Hematopoietic multipotent progenitor cell treated with erythropoietin and hydrocortisone succinate and interleukin-3 and kit ligand, for 17 days (in vitro differentiated cells): ENCODE data around the gene PDZRN4.

ENCODE experiments used
- DNase-seq: peaks from one replicate; pipeline ENCODE4 v3.0.0-alpha.2; 2015; ENCODE audit warnings: low spot score

Gene PDZRN4

GRCh38 chr12:41364211-41364610 lies 176.1 kb downstream of the PDZRN4 start:
- DNase-seq = no peak

GRCh38 chr12:41365653-41366171 lies 177.6 kb downstream of the PDZRN4 start:
- DNase-seq = no peak

GRCh38 chr12:41367726-41368405 lies 179.7 kb downstream of the PDZRN4 start:
- no peak for DNase-seq

- no peak for DNase-seq
Observed at GRCh38 chr12:41380878-41381277, 192.8 kb downstream of the PDZRN4 start.

GRCh38 chr12:41402801-41403200 lies 214.7 kb downstream of the PDZRN4 start:
- no peak for DNase-seq

- no peak for DNase-seq
Observed at GRCh38 chr12:41407232-41407799, 219.2 kb downstream of the PDZRN4 start.

- no peak for DNase-seq
Observed at GRCh38 chr12:41409628-41410027, 221.5 kb downstream of the PDZRN4 start.

GRCh38 chr12:41418586-41418985 lies 230.5 kb downstream of the PDZRN4 start:
- DNase-seq = no peak

- DNase-seq = no peak
Observed at GRCh38 chr12:41419131-41419893, 231.2 kb downstream of the PDZRN4 start.

- DNase-seq = no peak
Observed at GRCh38 chr12:41424651-41425050, 236.5 kb downstream of the PDZRN4 start.

- no peak for DNase-seq
Observed at GRCh38 chr12:41433460-41433859, 245.3 kb downstream of the PDZRN4 start.

GRCh38 chr12:41436076-41436475 lies 248.0 kb downstream of the PDZRN4 start:
- no peak for DNase-seq

GRCh38 chr12:41437563-41437962 lies 249.4 kb downstream of the PDZRN4 start:
- no peak for DNase-seq

- no peak for DNase-seq
Observed at GRCh38 chr12:41438854-41439541, 250.9 kb downstream of the PDZRN4 start.

- no peak for DNase-seq
Observed at GRCh38 chr12:41439801-41440200, 251.7 kb downstream of the PDZRN4 start.

GRCh38 chr12:41441180-41441579 lies 253.1 kb downstream of the PDZRN4 start:
- no peak for DNase-seq

- no peak for DNase-seq
Observed at GRCh38 chr12:41442896-41443295, 254.8 kb downstream of the PDZRN4 start.

GRCh38 chr12:41443690-41444089 lies 255.6 kb downstream of the PDZRN4 start:
- DNase-seq = no peak

- DNase-seq = no peak
Observed at GRCh38 chr12:41452838-41453407, 264.8 kb downstream of the PDZRN4 start.

GRCh38 chr12:41453409-41453808 lies 265.3 kb downstream of the PDZRN4 start:
- no peak for DNase-seq

GRCh38 chr12:41459111-41459905 lies 271.2 kb downstream of the PDZRN4 start:
- DNase-seq = no peak
